GM23338 (cell line): ENCODE data around the gene PTPRN2. TPM values are rescaled to one million over a fixed set of nuclear protein-coding genes. Genes with fewer than 3 reads are reported as not detected.
"Not testable (repeated sequence)": the region's sequence is repeated elsewhere in the genome, so short reads cannot be mapped to it uniquely, and the experiment has no call there.

Source experiments
- ATAC-seq: fragments of 200-7000 bp; cut with Tn5 transposase; 3 replicates; pipeline ENCODE4 v1.9.1; 2020
- DNase-seq: peaks from one replicate; pipeline ENCODE4 v3.0.0-alpha.2; 2015; ENCODE audit warnings: low spot score
- H2AFZ ChIP-seq: fragments of 200-600 bp; sonication (generic); 2 replicates; pipeline ENCODE4 v1.8.0; 2016; ENCODE audit warnings: antibody characterized with exemption, mild to moderate bottlenecking, moderate library complexity
- H3F3A ChIP-seq: fragments of 200-600 bp; sonication (generic); replicated peaks from 2 replicates; pipeline ENCODE4 v1.8.0; 2017; ENCODE audit warnings: antibody characterized with exemption, mixed run types, low read depth
- H3K27ac ChIP-seq: fragments of 200-600 bp; sonication (generic); 2 replicates; pipeline ENCODE4 v1.6.1; 2016; ENCODE audit warnings: low read depth
- H3K27me3 ChIP-seq: fragments of 200-600 bp; sonication (generic); 2 replicates; pipeline ENCODE4 v1.8.0; 2016; ENCODE audit warnings: mild to moderate bottlenecking, mixed run types, moderate library complexity; ENCODE audit not compliant: insufficient read depth
- H3K36me3 ChIP-seq: fragments of 200-600 bp; sonication (generic); 2 replicates; pipeline ENCODE4 v1.8.0; 2016; ENCODE audit warnings: mild to moderate bottlenecking; ENCODE audit not compliant: insufficient read depth
- H3K4me1 ChIP-seq: fragments of 200-600 bp; sonication (generic); 2 replicates; pipeline ENCODE4 v1.8.0; 2016; ENCODE audit warnings: mild to moderate bottlenecking, moderate library complexity; ENCODE audit not compliant: insufficient read depth
- H3K4me2 ChIP-seq: fragments of 200-600 bp; sonication (generic); 2 replicates; pipeline ENCODE4 v1.7.1; 2017; ENCODE audit warnings: mixed run types
- H3K4me3 ChIP-seq: fragments of 200-600 bp; sonication (generic); 2 replicates; pipeline ENCODE4 v1.6.1; 2016; ENCODE audit warnings: mixed run types
- H3K79me2 ChIP-seq: fragments of 200-600 bp; sonication (generic); replicated peaks from 2 replicates; pipeline ENCODE4 v1.8.0; 2017; ENCODE audit warnings: mild to moderate bottlenecking; ENCODE audit not compliant: insufficient read depth
- H3K9me2 ChIP-seq: fragments of 200-600 bp; sonication (generic); 2 replicates; pipeline ENCODE4 v1.8.0; 2017; ENCODE audit not compliant: insufficient read depth
- H4K20me1 ChIP-seq: fragments of 200-600 bp; sonication (generic); replicated peaks from 2 replicates; pipeline ENCODE4 v1.8.0; 2017; ENCODE audit warnings: mild to moderate bottlenecking; ENCODE audit not compliant: insufficient read depth
- H3K27ac Mint-ChIP-seq: 2 replicates; pipeline ENCODE4 v1.8.0; 2020; ENCODE audit warnings: inconsistent platforms, mild to moderate bottlenecking, moderate library complexity, mixed read lengths
- H3K27me3 Mint-ChIP-seq: 3 replicates; pipeline ENCODE4 v1.8.0; 2022; ENCODE audit warnings: low read depth, mild to moderate bottlenecking, moderate library complexity, mixed read lengths, inconsistent platforms; ENCODE audit not compliant: insufficient read depth, poor library complexity
- H3K36me3 Mint-ChIP-seq: 3 replicates; pipeline ENCODE4 v1.8.0; 2021; ENCODE audit warnings: low read depth, mild to moderate bottlenecking, inconsistent platforms, moderate library complexity, mixed read lengths
- H3K4me1 Mint-ChIP-seq: 3 replicates; pipeline ENCODE4 v1.8.0; 2020; ENCODE audit warnings: mild to moderate bottlenecking, inconsistent platforms, mixed read lengths
- H3K4me3 Mint-ChIP-seq: 3 replicates; pipeline ENCODE4 v1.8.0; 2021; ENCODE audit warnings: moderate library complexity, mild to moderate bottlenecking, inconsistent platforms, mixed read lengths
- H3K9me3 Mint-ChIP-seq: 3 replicates; pipeline ENCODE4 v1.8.0; 2020; ENCODE audit warnings: moderate library complexity, mild to moderate bottlenecking, inconsistent platforms, mixed read lengths
- CREB1 ChIP-seq: fragments of 250-450 bp; sonication (Bioruptor Pico); IDR thresholded peaks from 2 replicates; pipeline ENCODE4 v1.5.0; 2020; ENCODE audit warnings: low read depth, mild to moderate bottlenecking, moderate library complexity
- ETS1 ChIP-seq: IDR thresholded peaks from 2 replicates; pipeline ENCODE4 v1.6.1; 2016; ENCODE audit warnings: antibody characterized with exemption
- EZH2 ChIP-seq: fragments of 200-600 bp; sonication (generic); IDR thresholded peaks from one replicate; pipeline ENCODE4 v1.8.0; 2017; ENCODE audit warnings: antibody characterized with exemption, mild to moderate bottlenecking, low read depth; ENCODE audit not compliant: unreplicated experiment
- EZH2phosphoT487 ChIP-seq: fragments of 200-600 bp; sonication (generic); IDR thresholded peaks from one replicate; pipeline ENCODE4 v1.8.1; 2018; ENCODE audit warnings: antibody characterized with exemption; ENCODE audit not compliant: unreplicated experiment
- NANOG ChIP-seq: IDR thresholded peaks from 2 replicates; pipeline ENCODE4 v1.6.1; 2016; ENCODE audit warnings: antibody characterized with exemption, borderline replicate concordance
- POLR2AphosphoS5 ChIP-seq: IDR thresholded peaks from 2 replicates; pipeline ENCODE4 v1.6.1; 2016; ENCODE audit warnings: antibody characterized with exemption, low read depth
- STAT1 ChIP-seq: IDR thresholded peaks from one replicate; pipeline ENCODE4 v1.6.1; 2016; ENCODE audit warnings: antibody characterized with exemption; ENCODE audit not compliant: unreplicated experiment
- ZNF114 ChIP-seq: fragments of 250-450 bp; sonication (Bioruptor Pico); IDR thresholded peaks from 2 replicates; pipeline ENCODE4 v1.5.0; 2020; ENCODE audit warnings: mild to moderate bottlenecking, moderate library complexity
- ZNF462 ChIP-seq: fragments of 250-450 bp; sonication (Bioruptor Pico); IDR thresholded peaks from 2 replicates; pipeline ENCODE4 v1.5.0; 2020; ENCODE audit warnings: mild to moderate bottlenecking, moderate library complexity
- polyA plus RNA-seq: library from polyadenylated mRNA; unstranded; fragments of >200 nt; fragmentation: Nextera tagmentation; extraction: Ambion mirVana; gene quantifications from 2 replicates; pipeline ENCODE4 v1.2.1, GENCODE V29; 2016
- total RNA-seq: library from RNA; depleted of rRNA; stranded (reverse); fragments of >200 nt; shearing (Covaris generic); gene quantifications from 2 replicates; pipeline ENCODE4 v1.2.3, GENCODE V29; 2014

PTPRN2 gene
- total and polyA plus RNA-seq, 2 experiments from 2014 or later: 0.87 to 4.0 TPM

- no peak overlapping the region for H3K27ac Mint-ChIP-seq
- Histone ChIP-seq H2AFZ (no peak overlapping the region), H3K4me2 (no peak overlapping the region), H3K79me2 (no peaks in the 10 kb centered on the region), H3K36me3 (0 out of 2 replicates have a peak, but pooled peaks cover 4% of the 10 kb centered on the region), H3K4me1 (no peaks in the 10 kb centered on the region), H4K20me1 (no peaks in the 10 kb centered on the region), H3F3A (no peaks in the 10 kb centered on the region), H3K9me2 (no peaks in the 10 kb centered on the region), H3K4me3 (no peak overlapping the region), H3K27me3 (no peaks in the 10 kb centered on the region), H3K27ac (no peak overlapping the region)
- ATAC-seq (no peak), DNase-seq (no peak)
- H3K4me1 Mint-ChIP-seq: no peaks in the 10 kb centered on the region
- TF ChIP-seq EZH2phosphoT487: no peak
- no peak for TF ChIP-seq EZH2
- TF ChIP-seq ETS1: no peak
- TF ChIP-seq ZNF114 (CRISPR knock-in tag): no peak
- peaks cover 5% of the 10 kb centered on the region for H3K27me3 Mint-ChIP-seq
- peaks cover 35% of the 10 kb centered on the region for H3K36me3 Mint-ChIP-seq
- no peak overlapping the region for H3K4me3 Mint-ChIP-seq
- H3K9me3 Mint-ChIP-seq: peaks cover 94% of the 10 kb centered on the region
Observed at GRCh38 chr7:157910446-157910845, 677.2 kb downstream of the PTPRN2 start.

DNA sequence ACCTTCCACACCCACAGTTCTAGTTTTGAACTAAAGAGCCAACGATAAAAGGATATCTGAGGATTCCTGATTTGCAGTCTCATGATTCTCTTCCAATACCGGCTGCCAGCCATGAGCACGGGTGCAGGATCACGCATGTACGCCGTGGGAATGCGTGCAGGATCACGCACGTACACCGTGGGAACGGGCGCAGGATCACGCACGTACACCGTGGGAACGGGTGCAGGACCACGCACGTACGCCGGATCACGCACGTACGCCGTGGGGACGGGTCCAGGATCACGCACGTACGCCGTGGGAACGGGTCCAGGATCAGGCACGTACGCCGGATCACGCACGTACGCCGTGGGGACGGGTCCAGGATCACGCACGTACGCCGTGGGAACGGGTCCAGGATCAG, 677.6 kb downstream of the PTPRN2 start:
- H4K20me1 ChIP-seq, H3K27ac ChIP-seq, H3K4me2 ChIP-seq, H3K4me1 ChIP-seq, H2AFZ ChIP-seq, H3K4me3 ChIP-seq, H3K36me3 ChIP-seq, H3K27ac Mint-ChIP-seq, ATAC-seq, DNase-seq, H3K27me3 Mint-ChIP-seq, H3K79me2 ChIP-seq, H3K9me2 ChIP-seq, H3K4me3 Mint-ChIP-seq, H3K4me1 Mint-ChIP-seq, H3F3A ChIP-seq, H3K27me3 ChIP-seq: not testable (repeated sequence)
- H3K36me3 Mint-ChIP-seq: peaks cover 36% of the 10 kb centered on the region
- peaks cover 94% of the 10 kb centered on the region for H3K9me3 Mint-ChIP-seq

- H3K4me1 Mint-ChIP-seq: no peaks in the 10 kb centered on the region
- H2AFZ ChIP-seq: no peak overlapping the region
- ATAC-seq (no peak), DNase-seq (no peak)
- no peak overlapping the region for H3K4me3 ChIP-seq
- no peaks in the 10 kb centered on the region for H3K36me3 ChIP-seq
- H3K27me3 ChIP-seq: no peaks in the 10 kb centered on the region
- no peak overlapping the region for H3K4me3 Mint-ChIP-seq
- no peaks in the 10 kb centered on the region for H4K20me1 ChIP-seq
- no peaks in the 10 kb centered on the region for H3K9me2 ChIP-seq
- no peaks in the 10 kb centered on the region for H3F3A ChIP-seq
- no peaks in the 10 kb centered on the region for H3K4me1 ChIP-seq
- peaks cover 94% of the 10 kb centered on the region for H3K9me3 Mint-ChIP-seq
- no peak overlapping the region for H3K27ac ChIP-seq
- peaks cover 5% of the 10 kb centered on the region for H3K27me3 Mint-ChIP-seq
- no peak overlapping the region for H3K4me2 ChIP-seq
- H3K27ac Mint-ChIP-seq: no peak overlapping the region
- H3K36me3 Mint-ChIP-seq: peaks cover 39% of the 10 kb centered on the region
- H3K79me2 ChIP-seq: no peaks in the 10 kb centered on the region
- no peak for TF ChIP-seq NANOG
- TF ChIP-seq STAT1: no peak
- TF ChIP-seq POLR2AphosphoS5: no peak
- no peak for TF ChIP-seq EZH2phosphoT487
- TF ChIP-seq ETS1: no peak
- no peak for TF ChIP-seq ZNF462 (CRISPR knock-in tag)
- no peak for TF ChIP-seq EZH2
- no peak for TF ChIP-seq CREB1 (CRISPR knock-in tag)
Observed at GRCh38 chr7:157909370-157909769, 678.3 kb downstream of the PTPRN2 start.
